ENCODE results near the gene ACOX2.
"Not testable (repeated sequence)": the region's sequence is repeated elsewhere in the genome, so short reads cannot be mapped to it uniquely, and the experiment has no call there.

The ACOX2 gene

DNA sequence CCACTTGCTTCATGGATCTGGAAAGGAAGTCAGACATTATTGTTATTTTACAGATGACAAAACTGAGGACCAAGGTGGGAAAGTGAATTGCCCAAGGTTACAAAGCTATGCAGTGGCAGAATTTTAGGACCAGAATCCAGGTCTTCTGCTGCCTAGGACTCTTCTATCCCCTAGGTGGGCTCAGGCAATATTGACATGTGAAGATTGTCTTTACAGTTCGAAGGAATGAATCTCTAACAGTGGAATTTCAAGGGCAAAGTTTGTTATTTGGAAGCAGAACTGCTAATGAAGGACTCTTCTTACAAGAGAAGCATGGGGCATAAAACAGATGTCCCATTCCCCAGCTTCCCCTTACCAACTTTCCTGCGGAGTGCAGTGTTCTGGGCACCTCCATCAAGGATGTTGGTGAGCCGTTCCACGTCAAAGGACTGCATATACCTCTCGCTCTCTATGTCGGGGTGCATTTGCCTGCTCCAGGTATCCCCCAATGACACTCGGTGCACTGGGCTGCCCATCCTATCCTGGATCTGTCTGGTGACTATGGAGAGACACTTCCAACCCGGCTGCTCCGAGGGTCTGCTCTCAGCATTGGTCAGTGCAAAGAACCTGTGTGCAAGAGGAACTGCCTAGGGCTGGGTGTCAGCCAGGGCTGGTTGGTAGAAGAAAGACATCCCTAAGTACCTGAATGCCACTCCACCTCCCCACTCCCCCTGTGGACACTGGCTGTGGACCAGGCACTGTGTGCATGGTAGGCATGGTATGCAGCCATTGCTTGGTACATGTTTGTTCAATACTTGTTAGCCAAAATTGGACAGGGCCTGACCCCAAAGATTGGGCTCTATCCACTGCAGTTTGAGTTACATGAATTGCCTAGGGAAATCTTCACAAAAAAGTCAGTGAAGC is 2.1 kb downstream of the ACOX2 start:
- DNase-seq (ENCODE audit: low read depth), result no peak

DNA sequence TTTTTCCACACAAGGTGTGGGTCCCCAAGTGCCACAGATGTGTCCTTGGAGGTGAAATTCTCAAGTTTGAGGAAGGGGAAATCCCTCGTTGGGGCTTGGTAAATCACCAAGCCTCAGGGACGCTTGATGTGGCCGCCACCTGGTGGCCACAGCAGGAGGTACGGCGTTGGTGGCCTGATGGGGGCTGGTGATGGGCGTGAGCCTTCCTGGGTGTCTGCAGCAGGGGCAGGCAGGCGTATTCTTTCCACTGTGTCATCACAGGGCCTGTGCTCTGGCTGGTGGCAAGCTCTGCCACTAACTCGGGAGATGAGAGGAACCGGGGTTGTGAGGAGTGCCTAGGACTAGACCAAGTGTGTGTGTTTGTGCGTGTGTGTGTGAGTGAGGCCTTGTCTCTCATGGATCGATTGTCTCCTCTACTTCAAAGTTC is 4.2 kb downstream of the ACOX2 start:
- peak; percentile 69 for DNase-seq (ENCODE audit: low read depth)

DNA sequence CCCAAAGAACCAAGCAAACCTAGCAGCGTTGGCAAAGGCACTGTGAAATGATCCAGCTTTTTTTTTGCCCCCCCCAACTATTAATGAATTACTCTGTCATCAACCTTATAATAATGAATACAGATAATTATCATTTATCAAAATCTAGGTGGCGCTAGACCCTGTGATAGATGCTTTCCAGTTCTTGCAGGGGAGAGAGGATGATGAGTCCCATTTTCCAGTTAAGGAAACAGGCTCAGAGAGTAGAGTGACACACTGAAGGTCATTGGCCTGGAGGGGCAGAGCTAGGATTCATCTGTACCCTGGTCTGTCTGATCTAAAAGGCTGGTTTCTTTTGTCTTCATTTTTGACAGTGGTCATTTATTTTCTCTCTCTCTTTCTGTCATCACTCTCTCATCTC is 5.0 kb downstream of the ACOX2 start:
- DNase-seq (ENCODE audit: low read depth), result no peak

DNA sequence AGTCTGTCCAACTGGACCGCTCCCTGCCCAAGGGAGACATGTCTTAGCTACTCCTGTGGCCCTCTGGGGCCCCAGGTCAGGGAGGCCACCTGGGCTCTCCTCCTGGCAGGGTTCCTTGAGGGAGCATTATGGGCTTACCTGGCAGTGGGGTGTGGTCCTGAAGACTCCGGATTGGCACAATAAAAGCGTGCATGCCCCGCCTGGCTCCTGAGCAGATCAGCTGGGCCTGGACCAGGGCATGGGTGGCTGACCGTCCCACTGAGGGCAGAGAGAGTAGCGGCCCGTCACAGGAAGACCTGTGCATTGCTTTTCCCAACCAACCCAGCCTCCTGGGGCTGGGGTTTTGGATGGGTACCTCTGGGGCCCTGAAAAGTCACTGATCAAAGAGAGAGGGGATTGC is 5.4 kb downstream of the ACOX2 start:
- no peak for DNase-seq (ENCODE audit: low read depth)

DNA sequence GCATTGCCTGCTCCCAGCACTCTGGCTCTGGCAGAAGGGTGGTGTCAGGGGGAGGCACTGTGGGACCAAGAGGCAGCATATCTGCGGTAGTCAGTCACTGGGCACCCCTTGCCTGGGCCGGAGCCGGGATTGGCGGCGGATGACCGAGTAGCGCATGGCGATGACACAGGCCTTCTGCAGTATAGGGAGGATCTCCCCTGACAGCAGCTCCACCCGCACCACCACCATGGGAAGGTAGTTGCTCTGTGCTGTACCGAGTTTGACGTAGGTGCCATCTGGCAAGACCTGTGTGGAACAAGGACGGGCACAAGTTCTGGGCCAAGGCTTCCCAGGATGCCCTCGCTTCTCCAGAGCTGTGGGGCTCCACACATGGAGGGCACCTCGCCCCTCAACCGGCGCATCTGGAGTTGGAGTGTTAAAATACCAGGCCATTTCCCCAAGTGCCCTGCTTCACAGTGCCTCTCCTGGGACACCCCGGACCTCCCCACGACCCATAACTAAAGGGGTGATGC is 6.6 kb downstream of the ACOX2 start:
- DNase-seq (ENCODE audit: low read depth), result no peak

DNA sequence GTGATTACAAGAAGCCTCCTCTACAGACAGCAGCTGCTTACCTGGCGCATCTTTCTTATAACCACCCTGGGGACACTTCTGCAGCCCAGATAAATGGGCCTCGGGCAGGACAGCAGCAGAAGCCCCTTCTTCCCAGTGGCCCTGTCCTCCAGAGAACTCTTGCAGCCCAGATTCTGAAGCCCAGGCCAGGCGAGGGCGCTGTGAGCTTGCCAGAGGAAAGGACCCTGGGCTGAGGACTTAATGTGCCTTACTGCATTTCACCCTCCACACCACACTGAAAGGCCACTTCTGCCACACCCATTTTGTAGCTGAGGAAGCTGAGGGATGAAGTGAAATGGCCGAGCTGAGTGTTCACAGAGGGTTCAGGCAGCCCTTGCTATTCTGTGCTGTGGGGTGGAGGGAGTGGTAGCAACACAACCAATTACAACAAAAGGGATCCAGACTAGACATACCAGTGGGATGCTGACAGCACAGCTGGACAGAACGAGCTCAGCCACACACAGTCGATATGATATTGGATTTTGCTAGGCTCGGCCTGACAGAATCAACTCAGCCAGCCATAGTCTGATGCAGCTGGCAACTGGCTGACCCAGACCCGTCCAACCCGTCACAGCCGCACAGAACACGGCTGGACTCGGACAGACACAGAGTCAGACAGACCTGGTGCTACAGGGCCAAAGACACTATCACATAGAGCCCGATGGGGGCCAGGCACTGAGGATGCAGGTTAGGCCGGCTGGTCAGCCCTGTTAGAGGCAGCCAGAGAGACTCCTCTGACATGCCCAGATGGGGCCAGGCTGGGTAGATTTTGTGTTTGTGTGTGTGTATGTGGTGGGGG is 7.3 kb downstream of the ACOX2 start:
- no peak for DNase-seq (ENCODE audit: low read depth)

DNA sequence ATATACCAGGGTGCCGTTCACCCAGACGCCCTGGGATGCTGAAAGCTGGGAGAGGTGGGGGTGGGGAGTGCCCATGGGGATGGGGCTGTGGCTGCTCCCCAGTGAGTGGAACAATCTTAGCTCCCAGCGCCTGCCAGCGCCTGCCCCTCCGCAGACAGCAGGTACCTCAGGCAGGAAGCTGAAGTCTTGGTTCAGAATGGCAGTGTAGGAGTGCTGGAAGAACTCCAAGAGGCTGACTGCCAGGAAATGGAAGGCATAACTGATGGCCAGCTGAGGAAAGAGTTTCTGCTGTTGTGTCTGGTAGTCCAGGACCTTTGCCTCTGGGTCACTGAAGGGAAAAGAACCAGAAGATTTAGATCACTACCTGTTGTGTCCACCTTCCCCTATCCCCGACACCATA is 8.4 kb downstream of the ACOX2 start:
- no peak for DNase-seq (ENCODE audit: low read depth)

DNA sequence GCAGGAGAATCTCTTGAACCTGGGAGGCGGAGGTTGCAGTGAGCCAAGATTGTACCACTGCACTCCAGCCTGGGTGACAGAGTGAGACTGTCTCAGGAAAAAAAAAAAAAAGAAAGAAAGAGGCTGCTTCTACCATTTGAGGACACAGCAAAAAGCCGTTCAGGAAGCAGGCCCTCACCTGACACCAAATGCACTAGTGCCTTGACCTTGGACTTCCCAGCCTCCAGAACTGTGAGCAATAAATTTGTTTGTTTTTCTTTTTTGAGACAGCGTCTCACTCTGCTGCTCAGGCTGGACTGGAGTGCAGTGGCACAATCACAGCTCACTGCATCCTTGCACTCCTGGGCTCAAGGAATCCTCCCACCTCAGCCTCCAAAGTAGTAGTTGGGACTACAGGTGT is 9.6 kb downstream of the ACOX2 start:
- DNase-seq (ENCODE audit: low read depth), result not testable (repeated sequence)

DNA sequence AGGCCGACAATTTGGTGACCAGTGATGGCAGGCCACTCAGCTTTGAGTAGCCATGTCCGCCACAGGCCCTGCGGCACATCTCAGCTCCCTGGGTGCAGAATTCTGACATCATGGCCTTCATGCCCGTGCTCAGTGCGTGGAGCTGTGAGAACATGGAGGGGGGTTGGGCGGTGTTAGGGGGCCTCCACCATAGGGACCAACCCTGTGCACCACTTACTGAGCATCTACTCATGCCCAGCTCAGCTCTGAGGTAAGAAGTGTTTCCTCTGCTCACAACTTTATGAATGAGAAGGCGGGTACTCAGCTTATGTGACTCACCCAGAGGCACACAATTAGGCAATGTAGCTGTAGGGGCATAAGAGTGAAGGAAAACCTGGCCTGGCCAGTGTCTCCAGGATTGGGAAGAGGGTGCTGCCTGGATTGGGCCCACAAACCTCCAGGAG is 10.5 kb downstream of the ACOX2 start:
- no peak for DNase-seq (ENCODE audit: low read depth)

DNA sequence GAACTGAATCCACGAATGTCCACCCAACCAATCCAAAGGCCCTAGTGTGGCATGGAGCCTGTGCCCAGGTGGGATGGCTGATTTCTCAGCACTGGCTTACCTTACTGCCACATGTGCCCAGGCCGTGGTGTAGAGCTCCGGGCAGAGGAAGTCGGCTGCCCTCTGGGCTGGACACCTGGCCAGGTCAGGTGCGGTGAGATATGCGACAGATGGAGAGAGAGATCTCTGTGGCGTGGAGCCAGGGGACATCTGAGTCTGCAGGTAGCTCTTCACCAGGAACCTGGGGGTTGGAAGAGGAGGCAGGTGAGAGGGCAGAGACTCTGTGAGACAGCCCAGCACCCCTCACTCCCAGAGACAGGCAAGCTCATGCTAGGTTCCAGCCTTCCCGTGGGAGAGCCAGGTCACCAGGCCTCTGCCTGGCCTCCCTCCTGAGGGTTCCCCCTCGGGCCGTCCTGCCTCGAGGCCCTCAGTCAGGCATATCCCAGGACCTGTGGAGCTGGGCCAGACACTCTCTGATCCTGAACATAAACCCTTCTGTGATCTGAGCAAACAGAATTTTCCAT is 12.6 kb downstream of the ACOX2 start:
- no peak for DNase-seq (ENCODE audit: low read depth)

DNA sequence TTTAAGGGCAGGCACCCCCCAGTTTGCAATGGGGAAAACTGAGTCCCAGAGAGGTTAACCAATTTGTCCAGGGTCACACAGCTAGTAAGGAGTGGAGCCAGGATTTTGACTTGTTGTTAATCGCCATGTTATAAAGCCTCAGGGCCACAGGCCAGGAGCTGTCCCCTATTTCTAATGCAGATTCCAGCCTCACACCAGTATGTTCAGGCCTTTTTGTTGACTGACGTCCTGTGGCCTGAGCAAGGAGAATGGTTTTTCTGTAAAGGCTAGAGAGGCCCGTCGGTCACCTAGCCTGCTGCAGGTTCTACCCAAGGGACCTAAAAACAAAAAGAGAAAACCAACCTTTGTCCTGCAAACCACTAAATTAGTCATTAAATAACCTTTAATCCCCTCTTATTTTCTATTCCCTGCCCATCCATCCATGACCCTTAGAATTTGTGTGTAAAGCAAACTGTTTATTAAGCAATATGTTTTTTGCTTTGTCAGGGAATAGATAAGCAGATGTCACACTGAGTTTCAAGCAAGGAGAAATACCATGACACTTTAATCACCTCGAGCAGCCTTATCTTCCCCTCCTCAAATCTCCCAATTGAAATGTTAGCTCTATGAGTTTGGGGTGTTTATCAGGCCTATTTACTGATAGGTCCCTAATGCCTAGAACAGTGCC is 14.1 kb downstream of the ACOX2 start:
- no peak for DNase-seq (ENCODE audit: low read depth)

DNA sequence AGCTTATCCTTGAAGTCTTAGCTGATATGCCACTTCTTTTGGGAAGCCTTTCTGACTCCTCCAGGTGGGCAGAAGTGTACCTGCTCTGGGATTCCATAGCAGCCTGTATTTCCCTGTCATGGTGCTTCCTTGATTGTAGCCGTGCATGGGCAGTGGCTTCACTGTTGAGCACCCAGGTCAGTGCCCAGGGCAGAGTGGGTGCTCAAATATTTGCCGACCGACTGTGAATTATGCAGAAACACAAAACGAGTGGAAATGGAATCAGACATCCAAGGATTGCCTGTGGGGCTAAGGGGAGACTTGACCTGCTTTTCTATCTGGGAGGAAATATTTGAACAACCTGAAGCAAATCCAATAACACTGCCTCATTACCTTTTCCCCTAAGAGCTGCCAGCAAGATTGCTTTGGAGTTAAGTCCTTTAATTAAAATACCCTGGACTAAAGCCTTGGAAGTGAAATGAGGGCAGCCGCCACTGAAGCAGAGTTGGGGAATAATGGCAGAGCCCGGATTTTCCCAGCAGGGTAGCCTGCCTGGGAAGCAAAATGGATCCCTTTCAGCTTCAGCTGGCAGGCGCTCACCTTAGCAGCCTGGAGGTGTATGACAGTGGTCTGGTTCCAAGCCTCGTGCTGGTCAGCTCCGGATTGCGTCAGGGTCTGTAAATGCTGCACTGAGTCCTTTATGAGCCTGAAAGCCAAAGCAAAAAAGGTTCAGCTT is 14.9 kb downstream of the ACOX2 start:
- DNase-seq (ENCODE audit: low read depth), result no peak

DNA sequence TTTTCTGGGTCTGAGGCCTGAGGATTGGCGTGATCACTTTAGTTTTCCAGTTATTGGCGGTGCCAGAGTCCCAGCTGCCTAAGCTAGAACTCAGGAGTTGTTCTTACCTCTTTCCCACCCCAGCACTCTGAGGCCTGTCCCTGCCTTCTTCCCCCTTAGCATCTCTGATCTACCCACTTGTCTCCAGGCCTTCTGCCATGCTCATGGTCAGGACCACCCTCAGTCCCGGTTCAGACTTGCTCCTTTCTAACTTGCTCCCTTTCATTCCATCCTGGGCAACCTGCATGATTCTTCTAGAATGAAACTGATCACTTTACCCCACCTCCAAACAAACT is 15.7 kb downstream of the ACOX2 start:
- DNase-seq (ENCODE audit: low read depth), result no peak

DNA sequence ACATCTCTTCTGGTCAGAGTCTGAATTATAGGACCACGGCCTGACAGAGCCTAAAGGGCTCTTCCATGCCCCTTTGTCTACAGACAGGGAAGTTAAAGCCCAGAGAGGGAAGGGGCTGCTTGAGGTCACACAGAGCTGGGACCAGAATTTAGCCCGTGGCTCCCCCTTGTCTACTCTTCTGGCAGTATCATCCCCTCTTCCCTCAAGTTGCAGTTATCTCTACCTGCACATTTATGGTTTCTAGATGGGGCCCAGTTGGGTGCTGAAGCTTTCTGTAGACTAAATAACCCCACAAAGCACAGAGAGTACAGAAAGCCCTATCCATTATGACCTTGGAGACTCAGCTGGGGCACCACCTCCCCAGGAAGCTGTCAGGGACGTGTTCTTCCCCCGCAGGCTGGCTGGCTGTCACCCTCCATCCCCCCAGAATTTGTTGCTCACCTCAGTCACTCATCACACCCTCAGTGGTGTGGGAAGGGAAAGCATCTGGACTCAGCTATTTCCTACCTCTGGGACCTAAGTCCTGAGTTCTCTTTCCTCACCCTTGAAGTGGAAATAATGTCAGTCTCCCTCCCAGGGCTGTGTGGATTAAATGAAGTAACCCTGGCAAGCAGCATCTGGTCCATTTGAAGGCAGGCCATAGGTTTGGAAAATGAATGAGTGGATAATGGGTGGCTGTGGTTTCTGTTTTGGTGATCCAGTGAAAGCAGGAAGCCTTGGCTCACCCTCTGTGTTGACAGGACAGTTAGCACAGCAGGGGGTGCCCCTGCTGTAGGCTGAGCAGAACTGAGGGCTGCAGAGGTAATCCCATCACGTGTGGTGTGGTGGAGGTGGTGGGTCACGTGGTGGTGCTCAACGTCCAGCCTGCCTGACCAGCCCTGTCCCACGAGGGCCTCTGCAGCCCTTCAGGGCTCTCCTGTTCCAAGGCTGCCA is 16.3 kb downstream of the ACOX2 start:
- no peak for DNase-seq (ENCODE audit: low read depth)

DNA sequence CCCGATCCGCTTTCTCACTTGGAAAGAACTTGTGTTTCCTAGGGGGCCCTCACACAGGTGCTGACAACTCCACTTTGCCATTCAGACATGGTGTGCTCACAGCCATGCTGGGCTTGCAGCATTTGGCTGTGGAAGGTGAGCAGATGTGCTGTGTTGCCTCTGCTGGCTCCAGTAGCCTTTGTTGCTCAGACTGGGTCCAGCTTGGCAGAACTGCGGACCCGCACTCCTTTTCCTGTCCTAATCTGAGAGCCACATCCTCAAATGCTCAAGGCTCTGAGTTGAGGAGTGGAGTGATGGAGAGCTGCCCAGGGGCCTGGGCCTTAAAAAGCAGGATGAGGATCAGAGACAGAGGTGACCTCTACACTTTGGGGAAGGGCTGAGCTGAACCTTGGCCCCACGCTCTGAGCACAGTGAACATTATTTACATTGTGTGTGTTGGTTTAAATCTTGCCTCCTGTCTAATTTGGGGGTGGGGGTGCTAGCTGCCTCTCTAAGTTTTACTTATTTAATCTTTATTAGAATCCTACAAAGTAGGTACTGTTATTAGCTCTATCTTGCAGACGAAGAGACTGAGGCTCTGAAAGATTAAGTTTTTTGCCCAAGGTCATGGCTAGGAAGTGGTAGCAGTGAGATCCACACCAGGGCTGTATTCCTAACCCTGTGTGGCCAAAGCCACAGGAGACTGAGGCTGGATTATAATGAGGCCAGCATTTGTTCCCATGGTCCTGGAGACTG is 17.2 kb downstream of the ACOX2 start:
- no peak for DNase-seq (ENCODE audit: low read depth)

DNA sequence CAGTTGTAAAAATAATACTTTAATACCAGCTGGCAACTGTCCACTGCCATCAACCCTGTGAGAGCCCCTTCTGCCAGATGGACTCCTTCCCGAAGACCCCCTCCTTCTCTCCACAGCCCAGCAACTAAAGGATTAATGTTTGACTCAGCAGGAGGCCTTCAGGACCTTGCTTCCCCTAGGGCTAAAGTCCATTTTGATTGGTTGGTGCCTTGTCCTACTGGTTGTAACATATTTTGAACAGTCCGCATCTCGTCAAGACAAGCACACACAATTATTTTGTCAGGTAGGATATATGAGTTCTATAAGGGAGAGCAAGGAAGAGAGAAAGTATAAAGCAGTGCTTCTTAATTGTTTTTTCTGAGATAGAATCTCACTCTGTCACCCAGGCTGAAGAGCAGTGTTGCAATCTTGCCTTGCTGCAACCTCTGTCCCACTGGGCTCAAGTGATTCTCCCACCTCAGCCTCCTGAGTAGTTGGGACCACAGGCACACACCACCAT is 18.6 kb downstream of the ACOX2 start:
- no peak for DNase-seq (ENCODE audit: low read depth)

DNA sequence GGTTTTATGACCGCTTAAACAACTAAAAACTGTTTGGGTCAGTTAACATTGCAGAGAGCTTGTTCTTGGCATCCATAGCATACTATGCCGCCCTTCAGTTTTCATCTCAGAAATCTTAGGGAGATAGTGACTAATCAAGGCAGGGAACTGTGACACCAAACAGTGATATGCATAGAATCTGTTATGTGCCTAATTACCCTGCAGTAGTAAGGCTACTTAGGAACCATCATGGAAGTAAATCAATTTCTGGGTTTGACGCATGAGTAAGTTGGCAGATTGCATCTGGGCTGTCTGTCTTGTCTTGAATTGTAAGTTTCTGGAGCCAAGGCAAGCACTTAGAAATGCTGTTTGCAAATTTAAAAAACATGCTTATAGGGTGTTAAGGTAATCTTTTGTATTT is 22.6 kb downstream of the ACOX2 start:
- no peak for DNase-seq (ENCODE audit: low read depth)

DNA sequence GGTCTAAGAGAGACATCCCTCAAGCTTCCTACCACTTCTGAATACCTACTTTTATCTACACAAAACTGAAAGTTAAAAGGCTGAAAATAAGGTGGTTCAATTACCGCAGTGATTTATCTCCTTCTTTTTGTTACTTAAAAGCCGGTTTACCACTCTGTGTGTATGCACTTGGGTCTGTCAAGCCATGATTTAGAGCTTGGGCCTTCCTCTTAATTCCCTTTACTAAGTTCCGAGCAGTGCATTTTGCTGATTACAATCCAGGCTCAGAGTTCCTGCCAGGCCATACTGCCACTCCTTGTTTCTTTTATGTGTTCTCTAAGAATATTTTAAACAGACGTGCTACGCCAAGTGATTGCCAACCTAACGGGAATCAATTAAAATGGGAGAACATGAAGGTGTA is 28.6 kb downstream of the ACOX2 start:
- no peak for DNase-seq (ENCODE audit: low read depth)

DNA sequence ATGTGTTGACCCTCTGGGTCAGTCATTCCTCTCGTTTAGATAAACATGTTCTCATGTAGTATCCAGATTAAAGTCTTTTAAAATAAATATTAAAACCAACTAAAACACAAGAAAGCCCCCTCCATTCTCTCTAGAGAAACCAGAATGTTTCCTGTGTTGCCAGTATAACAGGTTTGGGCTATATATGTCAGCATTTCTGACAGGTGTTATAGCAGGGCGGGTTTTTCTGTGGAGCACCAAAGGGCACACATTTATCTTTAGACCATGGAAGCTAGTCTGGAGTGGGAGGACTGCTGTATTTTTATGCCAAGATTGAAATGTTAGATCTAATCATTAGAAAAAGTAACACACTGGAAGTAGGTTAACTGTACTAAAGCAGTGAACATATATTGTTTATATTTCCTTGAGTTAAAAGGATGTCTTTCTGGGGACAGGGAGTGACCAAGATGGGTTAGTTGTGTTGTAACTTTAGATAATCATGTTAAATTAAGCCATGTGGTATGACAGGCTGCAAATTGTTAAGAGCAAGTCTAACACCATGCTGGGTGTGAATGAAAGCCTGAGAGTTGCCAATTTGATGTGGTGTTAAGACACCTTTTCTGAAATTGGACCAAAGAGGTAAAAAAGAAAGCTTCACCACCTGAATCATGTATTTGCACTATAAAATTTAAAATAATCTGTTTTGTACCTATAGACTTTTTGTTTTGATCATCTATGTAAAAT is 29.5 kb downstream of the ACOX2 start:
- DNase-seq (ENCODE audit: low read depth), result no peak
